ENCODE results near the gene TPR. TPM values are rescaled to one million over a fixed set of nuclear protein-coding genes. Genes with fewer than 3 reads are reported as not detected.

The TPR gene
- total and polyA plus RNA-seq, 2 of the 8 experiments (the other 6 are each of a cell fraction or from before 2014, with no cell fraction given) = 57.1 to 102 TPM

DNA sequence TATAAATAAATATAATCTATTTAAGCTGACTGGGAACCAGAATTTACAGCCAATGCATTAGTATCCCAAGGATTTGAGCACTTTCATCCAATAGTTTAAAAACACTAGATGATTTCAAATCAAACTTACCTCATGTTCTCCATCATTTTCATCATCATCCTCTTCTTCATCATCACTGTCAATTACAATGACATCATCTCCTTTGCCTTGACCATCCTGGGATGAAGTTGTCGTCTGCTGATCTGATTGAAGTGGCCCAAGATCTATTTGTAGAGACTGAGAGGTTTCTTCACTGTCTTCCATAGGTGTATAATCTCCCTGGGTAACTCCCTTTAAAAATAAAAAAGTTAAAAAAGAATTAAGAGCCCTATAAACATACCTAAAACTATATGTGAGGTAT is 47.7 kb downstream of the TPR start (continued):
- TF ChIP-seq, protein P1, sequence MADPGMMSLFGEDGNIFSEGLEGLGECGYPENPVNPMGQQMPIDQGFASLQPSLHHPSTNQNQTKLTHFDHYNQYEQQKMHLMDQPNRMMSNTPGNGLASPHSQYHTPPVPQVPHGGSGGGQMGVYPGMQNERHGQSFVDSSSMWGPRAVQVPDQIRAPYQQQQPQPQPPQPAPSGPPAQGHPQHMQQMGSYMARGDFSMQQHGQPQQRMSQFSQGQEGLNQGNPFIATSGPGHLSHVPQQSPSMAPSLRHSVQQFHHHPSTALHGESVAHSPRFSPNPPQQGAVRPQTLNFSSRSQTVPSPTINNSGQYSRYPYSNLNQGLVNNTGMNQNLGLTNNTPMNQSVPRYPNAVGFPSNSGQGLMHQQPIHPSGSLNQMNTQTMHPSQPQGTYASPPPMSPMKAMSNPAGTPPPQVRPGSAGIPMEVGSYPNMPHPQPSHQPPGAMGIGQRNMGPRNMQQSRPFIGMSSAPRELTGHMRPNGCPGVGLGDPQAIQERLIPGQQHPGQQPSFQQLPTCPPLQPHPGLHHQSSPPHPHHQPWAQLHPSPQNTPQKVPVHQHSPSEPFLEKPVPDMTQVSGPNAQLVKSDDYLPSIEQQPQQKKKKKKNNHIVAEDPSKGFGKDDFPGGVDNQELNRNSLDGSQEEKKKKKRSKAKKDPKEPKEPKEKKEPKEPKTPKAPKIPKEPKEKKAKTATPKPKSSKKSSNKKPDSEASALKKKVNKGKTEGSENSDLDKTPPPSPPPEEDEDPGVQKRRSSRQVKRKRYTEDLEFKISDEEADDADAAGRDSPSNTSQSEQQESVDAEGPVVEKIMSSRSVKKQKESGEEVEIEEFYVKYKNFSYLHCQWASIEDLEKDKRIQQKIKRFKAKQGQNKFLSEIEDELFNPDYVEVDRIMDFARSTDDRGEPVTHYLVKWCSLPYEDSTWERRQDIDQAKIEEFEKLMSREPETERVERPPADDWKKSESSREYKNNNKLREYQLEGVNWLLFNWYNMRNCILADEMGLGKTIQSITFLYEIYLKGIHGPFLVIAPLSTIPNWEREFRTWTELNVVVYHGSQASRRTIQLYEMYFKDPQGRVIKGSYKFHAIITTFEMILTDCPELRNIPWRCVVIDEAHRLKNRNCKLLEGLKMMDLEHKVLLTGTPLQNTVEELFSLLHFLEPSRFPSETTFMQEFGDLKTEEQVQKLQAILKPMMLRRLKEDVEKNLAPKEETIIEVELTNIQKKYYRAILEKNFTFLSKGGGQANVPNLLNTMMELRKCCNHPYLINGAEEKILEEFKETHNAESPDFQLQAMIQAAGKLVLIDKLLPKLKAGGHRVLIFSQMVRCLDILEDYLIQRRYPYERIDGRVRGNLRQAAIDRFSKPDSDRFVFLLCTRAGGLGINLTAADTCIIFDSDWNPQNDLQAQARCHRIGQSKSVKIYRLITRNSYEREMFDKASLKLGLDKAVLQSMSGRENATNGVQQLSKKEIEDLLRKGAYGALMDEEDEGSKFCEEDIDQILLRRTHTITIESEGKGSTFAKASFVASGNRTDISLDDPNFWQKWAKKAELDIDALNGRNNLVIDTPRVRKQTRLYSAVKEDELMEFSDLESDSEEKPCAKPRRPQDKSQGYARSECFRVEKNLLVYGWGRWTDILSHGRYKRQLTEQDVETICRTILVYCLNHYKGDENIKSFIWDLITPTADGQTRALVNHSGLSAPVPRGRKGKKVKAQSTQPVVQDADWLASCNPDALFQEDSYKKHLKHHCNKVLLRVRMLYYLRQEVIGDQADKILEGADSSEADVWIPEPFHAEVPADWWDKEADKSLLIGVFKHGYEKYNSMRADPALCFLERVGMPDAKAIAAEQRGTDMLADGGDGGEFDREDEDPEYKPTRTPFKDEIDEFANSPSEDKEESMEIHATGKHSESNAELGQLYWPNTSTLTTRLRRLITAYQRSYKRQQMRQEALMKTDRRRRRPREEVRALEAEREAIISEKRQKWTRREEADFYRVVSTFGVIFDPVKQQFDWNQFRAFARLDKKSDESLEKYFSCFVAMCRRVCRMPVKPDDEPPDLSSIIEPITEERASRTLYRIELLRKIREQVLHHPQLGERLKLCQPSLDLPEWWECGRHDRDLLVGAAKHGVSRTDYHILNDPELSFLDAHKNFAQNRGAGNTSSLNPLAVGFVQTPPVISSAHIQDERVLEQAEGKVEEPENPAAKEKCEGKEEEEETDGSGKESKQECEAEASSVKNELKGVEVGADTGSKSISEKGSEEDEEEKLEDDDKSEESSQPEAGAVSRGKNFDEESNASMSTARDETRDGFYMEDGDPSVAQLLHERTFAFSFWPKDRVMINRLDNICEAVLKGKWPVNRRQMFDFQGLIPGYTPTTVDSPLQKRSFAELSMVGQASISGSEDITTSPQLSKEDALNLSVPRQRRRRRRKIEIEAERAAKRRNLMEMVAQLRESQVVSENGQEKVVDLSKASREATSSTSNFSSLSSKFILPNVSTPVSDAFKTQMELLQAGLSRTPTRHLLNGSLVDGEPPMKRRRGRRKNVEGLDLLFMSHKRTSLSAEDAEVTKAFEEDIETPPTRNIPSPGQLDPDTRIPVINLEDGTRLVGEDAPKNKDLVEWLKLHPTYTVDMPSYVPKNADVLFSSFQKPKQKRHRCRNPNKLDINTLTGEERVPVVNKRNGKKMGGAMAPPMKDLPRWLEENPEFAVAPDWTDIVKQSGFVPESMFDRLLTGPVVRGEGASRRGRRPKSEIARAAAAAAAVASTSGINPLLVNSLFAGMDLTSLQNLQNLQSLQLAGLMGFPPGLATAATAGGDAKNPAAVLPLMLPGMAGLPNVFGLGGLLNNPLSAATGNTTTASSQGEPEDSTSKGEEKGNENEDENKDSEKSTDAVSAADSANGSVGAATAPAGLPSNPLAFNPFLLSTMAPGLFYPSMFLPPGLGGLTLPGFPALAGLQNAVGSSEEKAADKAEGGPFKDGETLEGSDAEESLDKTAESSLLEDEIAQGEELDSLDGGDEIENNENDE (IDR thresholded peaks at IDR 0.05; ENCODE audit: insufficient replicate concordance, low read length) = no peak
- TF ChIP-seq SIN3A (conservative IDR thresholded peaks at IDR 0.05 in 1 of 2, IDR thresholded peaks at IDR 0.05 in 1 of 2; ENCODE audit: low read depth in 1 of 2, low read length in 2 of 2) (no peak), SP4 (IDR thresholded peaks at IDR 0.05; ENCODE audit: low read length) (no peak), SP1 (IDR thresholded peaks at IDR 0.05; ENCODE audit: low read depth, low read length) (no peak), TEAD4 (IDR thresholded peaks at IDR 0.05; ENCODE audit: low read depth, low read length) (no peak), SIRT6 (IDR thresholded peaks at IDR 0.05; ENCODE audit: low read length) (no peak), RAD21 (IDR thresholded peaks at IDR 0.05 in 1 of 2, conservative IDR thresholded peaks at IDR 0.05 in 1 of 2; ENCODE audit: low read depth in 2 of 2, low read length in 2 of 2) (no peak), EZH2 (IDR thresholded peaks at IDR 0.05; ENCODE audit: low read depth, low read length, severe bottlenecking) (no peak), NANOG (IDR thresholded peaks at IDR 0.05; ENCODE audit: insufficient read depth, low read depth, low read length, poor library complexity, severe bottlenecking) (no peak), HDAC2 (IDR thresholded peaks at IDR 0.05; ENCODE audit: borderline replicate concordance in 1 of 2, low read depth in 2 of 2, low read length in 2 of 2) (no peak), CHD2 (IDR thresholded peaks at IDR 0.05; ENCODE audit: low read length) (no peak)
